HEK293T (cell line): ENCODE measurements around the gene PODNL1.

Experiments
- CTBP1 ChIP-seq: fragments of 450-650 bp; IDR thresholded peaks from 2 replicates; pipeline ENCODE4 v1.6.1; 2016; ENCODE audit warnings: borderline replicate concordance
- SP1 ChIP-seq: fragments of 450-650 bp; IDR thresholded peaks from 2 replicates; pipeline ENCODE4 v1.6.1; 2017

GRCh38 chr19:13980340-13980739 lies 42.1 kb upstream of the PODNL1 start:
- no peak for TF ChIP-seq CTBP1
- TF ChIP-seq SP1: no peak
